NK-92 (cell line): ENCODE results near the gene SCAMP3.
"Not testable (repeated sequence)": the region's sequence is repeated elsewhere in the genome, so short reads cannot be mapped to it uniquely, and the experiment has no call there.

ENCODE experiments used
- DNase-seq: peaks from one replicate; lab custom pipeline; 2025; ENCODE audit not compliant: unreplicated experiment; lab: John Stamatoyannopoulos, UW

Gene SCAMP3

GRCh38 chr1:155255243-155256007 lies 6.7 kb downstream of the SCAMP3 start, which contains the start of gene ENTREP3:
Gene ENTREP3 (minus strand): TSS chr1:155255483. CDS start chr1:155254877, 606 bp downstream.
- DNase-seq: no peak

GRCh38 chr1:155254714-155255242 lies 7.4 kb downstream of the SCAMP3 start:
- no peak for DNase-seq

GRCh38 chr1:155254228-155254713 lies 7.9 kb downstream of the SCAMP3 start:
- no peak for DNase-seq

GRCh38 chr1:155253797-155254196 lies 8.4 kb downstream of the SCAMP3 start:
- DNase-seq: no peak

DNA sequence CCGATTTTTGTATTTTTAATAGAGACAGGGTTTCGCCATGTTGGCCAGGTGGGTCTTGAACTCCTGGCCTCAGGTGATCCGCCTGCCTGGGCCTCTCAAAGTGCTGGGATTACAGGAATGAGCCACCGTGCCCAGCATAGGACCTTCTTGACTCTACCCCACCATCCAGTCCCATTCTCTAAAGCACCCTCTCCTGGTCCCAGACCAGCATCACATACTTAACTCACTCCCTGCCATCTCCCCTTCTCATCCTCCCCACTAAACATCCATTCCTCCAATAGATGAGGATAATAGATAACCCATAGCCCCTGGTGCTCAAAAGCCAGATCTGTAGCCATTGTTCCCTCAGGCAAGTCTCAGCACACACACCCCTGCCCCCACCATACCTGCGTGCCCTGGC lies 9.0 kb downstream of the SCAMP3 start:
- no peak for DNase-seq

GRCh38 chr1:155251566-155251965 lies 10.6 kb downstream of the SCAMP3 start:
- DNase-seq: no peak

DNA sequence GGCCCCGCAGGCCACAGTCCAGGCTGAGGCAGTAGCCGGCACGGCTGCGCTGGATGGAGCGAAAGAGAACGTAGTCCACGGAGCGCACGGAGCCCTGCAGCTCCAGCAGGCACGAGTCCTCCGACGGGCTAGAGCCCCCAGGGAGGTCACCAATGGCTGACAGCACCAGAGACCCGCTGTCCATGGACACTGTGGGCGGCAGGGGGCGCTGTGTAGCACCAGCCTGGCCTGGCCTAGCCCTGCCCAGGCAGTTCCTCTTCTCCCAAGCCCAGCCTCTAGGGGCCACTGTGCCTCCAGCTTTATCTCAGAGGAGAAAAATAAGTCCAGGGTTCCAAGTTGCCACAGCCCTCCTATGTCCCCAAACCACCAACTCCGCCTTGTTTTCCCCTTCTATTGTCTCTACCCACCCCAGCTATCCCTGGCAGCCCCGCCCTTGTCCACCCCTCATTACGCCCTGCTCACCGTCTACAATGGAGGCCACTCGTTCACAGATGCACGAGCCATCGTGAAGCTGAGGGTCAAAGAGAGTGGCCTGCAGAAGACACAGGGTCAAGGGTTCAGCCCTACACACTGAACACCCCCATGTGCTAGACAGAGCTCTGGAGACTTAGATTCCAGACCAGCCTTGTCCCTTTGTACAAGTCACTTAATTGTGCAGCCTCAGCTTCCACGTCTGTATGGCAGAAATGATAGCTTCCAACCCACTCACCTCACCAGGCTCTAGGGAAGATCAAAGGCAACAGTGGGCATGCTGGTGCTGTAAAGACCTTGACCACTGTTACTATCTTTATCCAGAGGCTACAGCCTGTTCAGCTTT lies 11.3 kb downstream of the SCAMP3 start:
- peak; percentile 82 for DNase-seq

- DNase-seq: no peak
Observed at GRCh38 chr1:155250246-155250632, 11.9 kb downstream of the SCAMP3 start.

- DNase-seq: no peak
Observed at GRCh38 chr1:155247667-155248553, 14.2 kb downstream of the SCAMP3 start.

GRCh38 chr1:155246796-155247195 lies 15.4 kb downstream of the SCAMP3 start:
- not testable (repeated sequence) for DNase-seq

DNA sequence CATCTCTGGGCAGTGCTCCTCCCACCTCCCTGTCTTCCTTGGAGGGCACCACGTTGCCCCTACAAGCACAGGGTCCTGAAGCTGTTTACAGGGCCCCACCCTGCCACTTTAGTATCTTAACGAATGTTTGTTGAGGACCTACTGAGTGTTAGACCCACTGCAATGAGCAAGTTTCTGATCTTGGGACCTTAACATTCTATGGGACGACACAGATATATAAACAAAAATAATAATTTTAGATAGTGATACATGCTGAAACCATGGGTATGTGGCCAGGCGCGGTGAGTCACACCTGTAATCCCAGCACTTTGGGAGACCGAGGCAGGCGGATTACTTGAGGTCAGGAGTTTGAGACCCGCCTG lies 17.0 kb downstream of the SCAMP3 start:
- DNase-seq: no peak

DNA sequence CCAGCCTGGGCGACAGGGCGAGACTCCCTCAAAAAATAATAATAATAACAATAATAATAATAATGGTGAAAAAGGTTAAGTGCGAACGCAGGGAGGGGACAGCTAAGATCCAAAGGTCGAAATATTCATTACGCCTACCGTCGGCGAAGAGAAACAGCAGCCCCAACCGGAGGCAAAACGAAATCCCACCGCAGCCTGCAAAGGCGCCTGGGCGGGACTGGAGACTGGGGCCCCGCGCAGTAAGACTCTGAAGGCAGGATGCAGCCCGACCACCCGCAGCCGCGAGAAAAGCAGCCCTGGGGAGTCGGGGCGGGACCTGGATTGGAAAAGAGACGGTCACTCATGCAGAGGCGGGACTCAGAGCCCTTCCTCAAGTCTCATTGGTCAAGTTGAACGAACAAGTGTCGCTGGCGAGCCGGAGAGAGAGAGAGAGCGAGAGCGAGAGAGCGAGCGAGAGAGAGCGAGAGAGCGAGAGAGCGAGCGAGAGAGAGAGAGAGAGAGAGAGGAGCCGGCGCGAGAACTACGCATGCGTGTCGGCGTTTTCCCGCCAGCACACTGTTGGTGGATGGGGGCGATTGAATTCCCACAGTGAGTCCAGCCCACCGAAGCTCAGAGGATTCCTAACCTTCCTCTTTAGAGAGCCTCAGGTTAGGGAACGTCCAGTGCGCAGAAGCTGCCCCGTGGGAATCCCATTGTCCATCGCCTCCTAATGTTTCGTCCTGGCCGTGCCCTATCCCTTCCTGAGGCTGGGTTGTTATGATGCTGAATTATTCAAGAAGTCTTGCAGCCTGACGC lies 17.6 kb downstream of the SCAMP3 start:
- peak; percentile 77 for DNase-seq

DNA sequence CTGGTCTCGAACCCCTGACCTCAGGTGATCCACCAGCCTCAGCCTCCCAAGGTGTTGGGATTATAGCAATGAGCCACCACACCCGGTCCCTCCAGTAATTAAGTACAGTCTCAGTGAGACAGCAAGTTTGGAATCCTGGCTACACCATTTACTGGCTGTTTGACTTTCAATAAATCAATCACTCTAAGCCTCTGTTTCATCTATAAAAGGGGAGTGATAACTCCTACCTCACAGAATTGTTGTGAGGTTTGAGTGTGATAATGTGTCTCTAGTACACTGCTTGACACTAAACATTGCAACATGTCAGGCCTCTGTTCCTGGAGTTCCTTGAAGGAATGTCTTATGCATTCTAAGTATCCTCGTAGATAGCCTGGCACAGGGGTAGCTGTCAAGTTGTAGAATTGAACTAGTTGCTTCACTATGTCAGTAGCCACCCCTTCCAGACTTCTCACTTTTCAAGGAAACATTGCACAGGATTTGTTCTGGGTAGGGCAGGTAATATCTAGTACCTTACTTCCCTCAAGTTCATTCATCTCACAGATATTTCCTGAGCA lies 19.3 kb downstream of the SCAMP3 start:
- DNase-seq: no peak

DNA sequence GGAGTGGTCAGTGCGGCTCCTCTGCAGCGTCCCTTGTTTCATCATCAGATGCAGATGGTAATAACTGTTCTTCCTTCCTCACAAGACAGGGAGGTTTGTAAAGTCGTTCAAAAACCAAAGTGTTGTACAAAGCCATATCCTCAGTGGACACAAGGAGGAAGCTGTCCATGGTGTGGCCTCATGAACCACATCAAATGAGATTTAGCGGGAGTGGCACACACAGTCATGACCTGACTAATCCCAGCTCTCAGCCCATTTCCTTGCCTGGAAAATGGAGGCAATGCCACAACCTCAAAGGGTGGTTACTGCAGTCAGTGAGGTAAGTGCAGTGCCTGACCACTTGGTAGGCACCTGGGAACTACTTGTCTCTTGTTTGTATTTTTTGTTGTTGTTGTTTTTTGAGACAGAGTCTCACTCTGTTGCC lies 20.3 kb downstream of the SCAMP3 start:
- no peak for DNase-seq

DNA sequence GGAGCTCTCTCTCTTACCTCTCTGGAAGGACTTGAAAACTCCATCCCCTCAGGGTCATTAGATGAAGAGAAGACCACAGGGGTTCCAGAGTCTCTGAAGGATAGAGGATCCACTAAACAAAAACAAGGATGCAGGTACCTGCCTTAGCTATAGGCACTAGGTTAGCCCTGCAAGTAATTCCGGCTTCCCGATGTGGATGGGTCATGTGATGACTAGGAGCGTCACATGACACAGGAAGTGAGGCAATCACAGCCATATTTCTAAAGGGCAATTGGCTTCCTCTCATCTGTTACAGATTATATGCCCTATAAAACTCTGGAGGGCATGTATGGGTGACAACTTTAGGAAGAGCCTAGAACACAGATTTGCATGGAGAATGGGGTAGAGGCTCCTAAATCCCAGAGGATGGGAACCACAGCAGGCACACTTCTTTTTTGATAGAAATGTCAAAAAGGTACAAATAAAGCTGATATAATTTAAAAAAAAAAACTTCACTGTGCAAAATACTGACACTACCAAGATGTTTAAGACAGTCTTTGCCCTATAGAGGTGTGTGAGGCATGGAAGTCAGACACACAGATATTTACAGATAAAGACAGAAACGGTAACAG lies 21.0 kb downstream of the SCAMP3 start:
- DNase-seq: peak; percentile 25

- no peak for DNase-seq
Observed at GRCh38 chr1:155236451-155236850, 25.7 kb downstream of the SCAMP3 start.

DNA sequence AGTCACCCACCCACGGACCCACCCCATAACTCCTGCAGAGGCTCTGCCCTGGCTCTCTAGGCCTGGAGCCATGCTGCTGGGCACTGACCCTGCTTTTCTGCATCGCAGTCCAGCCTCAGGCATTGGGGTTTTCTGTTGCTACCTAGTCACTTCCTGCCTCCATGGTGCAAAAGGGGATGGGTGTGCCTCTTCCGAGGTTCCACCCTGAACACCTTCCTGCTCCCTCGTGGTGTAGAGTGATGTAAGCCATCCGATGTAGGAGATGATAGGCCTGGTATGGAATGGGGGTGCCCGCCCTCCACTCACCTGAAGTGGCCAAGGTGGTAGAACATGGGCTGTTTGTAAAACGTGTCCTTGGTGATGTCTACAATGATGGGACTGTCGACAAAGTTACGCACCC lies 26.8 kb downstream of the SCAMP3 start:
- not testable (repeated sequence) for DNase-seq

GRCh38 chr1:155233502-155233901 lies 28.7 kb downstream of the SCAMP3 start:
- DNase-seq: not testable (repeated sequence)
